ENCODE results near the gene HPCAL1. TPM values are rescaled to one million over a fixed set of nuclear protein-coding genes. Genes with fewer than 3 reads are reported as not detected.

HPCAL1 gene
- total and polyA plus RNA-seq, 2 donors (not counting 3 experiments of a cell fraction or from before 2014, with no cell fraction given), result 56.5 to 77.4 TPM

GRCh38 chr2:10407432-10407831 is 104.7 kb downstream of the HPCAL1 start:
- Histone ChIP-seq H3K4me1 (ENCODE audit: control insufficient read depth, extremely low read depth, insufficient read depth, low read length) (peaks cover 59% of the 10 kb centered on the region), H3K27ac (ENCODE audit: insufficient read depth, low read depth, low read length) (peak overlapping the region; percentile 74), H3K4me2 (ENCODE audit: insufficient read depth, low read length) (no peak overlapping the region), H3K9me1 (replicated peaks; ENCODE audit: control insufficient read depth, extremely low read depth, insufficient read depth, low read length) (no peaks in the 10 kb centered on the region), H3K36me3 (ENCODE audit: control insufficient read depth in 2 of 2, extremely low read depth in 1 of 2, insufficient read depth in 2 of 2, low read length in 2 of 2) (no peaks in the 10 kb centered on the region), H4K20me1 (replicated peaks; ENCODE audit: control insufficient read depth, extremely low read depth, insufficient read depth, low read length) (no peaks in the 10 kb centered on the region), H3K9ac (replicated peaks; ENCODE audit: extremely low read depth, insufficient read depth, low read length) (no peak overlapping the region), H2AFZ (ENCODE audit: low read depth, low read length) (no peak overlapping the region), H3K27me3 (ENCODE audit: control insufficient read depth in 2 of 2, insufficient read depth in 2 of 2, low read length in 2 of 2) (no peaks in the 10 kb centered on the region), H3K4me3 (replicated peaks in 1 of 3; ENCODE audit: insufficient read depth in 1 of 3, low read depth in 1 of 3, low read length in 3 of 3) (no peak overlapping the region), H3K79me2 (ENCODE audit: control insufficient read depth, insufficient read depth, low read length) (peaks cover 1% of the 10 kb centered on the region), H3K9me3 (replicated peaks; ENCODE audit: control insufficient read depth, insufficient read depth, low read length) (no peaks in the 10 kb centered on the region)
- intact Hi-C loops (cut with micrococcal nuclease) (no loop called here), dilution Hi-C loops (cut with MboI; ENCODE audit: extremely low pct_ligation_motif_present, low sequenced_read_pairs) (no loop called here)
- DNase-seq (ENCODE audit: low read depth, low spot score) (no peak), FAIRE-seq (no peak)
- POLR2A ChIA-PET, result interaction anchor here (0.6 kb wide), 1 partner anchor 205 kb away, joined by 3 read pairs; no protein-coding TSS in a partner anchor
- no TSS peak for BruUV-seq (replicated peaks)
- CTCF ChIA-PET, result interaction anchor here (1.1 to 7.7 kb wide), 19 partner anchors 10 to 335 kb away, joined by 3 to 212 read pairs (median 17); partner anchors contain the start of gene HPCAL1
- TF ChIP-seq FOS (IDR thresholded peaks at IDR 0.05; ENCODE audit: borderline replicate concordance, insufficient read depth, low read length) (no peak), GATA2 (IDR thresholded peaks at IDR 0.05; ENCODE audit: insufficient read depth, insufficient read length, low read depth, low read length) (no peak), POLR2AphosphoS5 (IDR thresholded peaks at IDR 0.05; ENCODE audit: insufficient read depth, low read depth, low read length) (no peak), EZH2 (IDR thresholded peaks at IDR 0.05; ENCODE audit: borderline replicate concordance, low read depth, low read length, severe bottlenecking) (no peak), MYC (IDR thresholded peaks at IDR 0.05; ENCODE audit: low read depth, low read length) (no peak), POLR2A (IDR thresholded peaks at IDR 0.05; ENCODE audit: low read depth, low read length) (no peak), JUN (IDR thresholded peaks at IDR 0.05; ENCODE audit: borderline replicate concordance, insufficient read depth, insufficient read length, low read depth) (no peak)
- TF ChIP-seq, protein P1, sequence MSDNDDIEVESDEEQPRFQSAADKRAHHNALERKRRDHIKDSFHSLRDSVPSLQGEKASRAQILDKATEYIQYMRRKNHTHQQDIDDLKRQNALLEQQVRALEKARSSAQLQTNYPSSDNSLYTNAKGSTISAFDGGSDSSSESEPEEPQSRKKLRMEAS (IDR thresholded peaks at IDR 0.05; ENCODE audit: insufficient read depth, insufficient read length), result no peak
- TF ChIP-seq, protein P2, sequence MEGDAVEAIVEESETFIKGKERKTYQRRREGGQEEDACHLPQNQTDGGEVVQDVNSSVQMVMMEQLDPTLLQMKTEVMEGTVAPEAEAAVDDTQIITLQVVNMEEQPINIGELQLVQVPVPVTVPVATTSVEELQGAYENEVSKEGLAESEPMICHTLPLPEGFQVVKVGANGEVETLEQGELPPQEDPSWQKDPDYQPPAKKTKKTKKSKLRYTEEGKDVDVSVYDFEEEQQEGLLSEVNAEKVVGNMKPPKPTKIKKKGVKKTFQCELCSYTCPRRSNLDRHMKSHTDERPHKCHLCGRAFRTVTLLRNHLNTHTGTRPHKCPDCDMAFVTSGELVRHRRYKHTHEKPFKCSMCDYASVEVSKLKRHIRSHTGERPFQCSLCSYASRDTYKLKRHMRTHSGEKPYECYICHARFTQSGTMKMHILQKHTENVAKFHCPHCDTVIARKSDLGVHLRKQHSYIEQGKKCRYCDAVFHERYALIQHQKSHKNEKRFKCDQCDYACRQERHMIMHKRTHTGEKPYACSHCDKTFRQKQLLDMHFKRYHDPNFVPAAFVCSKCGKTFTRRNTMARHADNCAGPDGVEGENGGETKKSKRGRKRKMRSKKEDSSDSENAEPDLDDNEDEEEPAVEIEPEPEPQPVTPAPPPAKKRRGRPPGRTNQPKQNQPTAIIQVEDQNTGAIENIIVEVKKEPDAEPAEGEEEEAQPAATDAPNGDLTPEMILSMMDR (IDR thresholded peaks at IDR 0.05; ENCODE audit: extremely low read depth in 1 of 2, insufficient read depth in 1 of 2, low read depth in 1 of 2, low read length in 2 of 2), result no peak

Data from endothelial cell of umbilical vein (primary cell).